Measurements from ENCODE around the gene ATOSA.

ATOSA gene

DNA sequence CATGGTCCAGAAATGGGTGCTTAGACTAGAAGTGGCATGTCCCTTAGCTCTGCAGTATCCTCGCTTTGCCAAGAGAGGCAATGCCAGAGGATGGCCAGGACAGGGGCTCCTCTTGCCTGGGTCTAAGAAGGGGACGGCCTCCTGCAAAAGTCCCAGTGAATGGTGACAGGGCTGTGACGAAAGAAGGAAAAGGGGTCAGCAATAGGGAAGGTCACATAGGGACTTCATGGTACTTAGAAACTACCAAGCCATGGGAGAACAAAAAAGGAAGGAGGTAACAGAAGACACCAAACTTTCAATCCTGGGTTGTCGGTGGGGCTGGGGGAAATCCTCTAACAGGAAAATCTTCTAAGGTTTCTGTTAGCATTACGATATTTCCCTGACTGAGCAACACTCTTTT lies 36.2 kb upstream of the ATOSA start:
- no peak overlapping the region for H3K9ac ChIP-seq (ENCODE audit: insufficient read length)
- H3K9me3 ChIP-seq (ENCODE audit: low read depth, low read length), result no peaks in the 10 kb centered on the region
- no peak for DNase-seq (ENCODE audit: low read depth, low spot score)
- H3K4me3 ChIP-seq, result no peak overlapping the region
- H3K27ac ChIP-seq, result no peak overlapping the region
- no peaks in the 10 kb centered on the region for H3K36me3 ChIP-seq (ENCODE audit: insufficient read depth, low read length)
- TF ChIP-seq POLR2AphosphoS5 (IDR thresholded peaks at IDR 0.05; ENCODE audit: borderline replicate concordance, low read depth, low read length), result no peak
- TF ChIP-seq FOXP2 (optimal IDR thresholded peaks at IDR 0.05; ENCODE audit: control extremely low read depth, extremely low read length, insufficient read depth), result no peak
- TF ChIP-seq EZH2 (IDR thresholded peaks at IDR 0.05), result no peak

- Histone ChIP-seq H3K4me3 (no peak overlapping the region), H3K27ac (no peak overlapping the region), H3K9me3 (ENCODE audit: low read depth, low read length) (no peaks in the 10 kb centered on the region), H3K36me3 (ENCODE audit: insufficient read depth, low read length) (no peaks in the 10 kb centered on the region), H3K9ac (ENCODE audit: insufficient read length) (no peak overlapping the region)
- DNase-seq (ENCODE audit: low read depth, low spot score), result no peak
- TF ChIP-seq FOXP2 (optimal IDR thresholded peaks at IDR 0.05; ENCODE audit: control extremely low read depth, extremely low read length, insufficient read depth) (no peak), EZH2 (IDR thresholded peaks at IDR 0.05) (no peak), POLR2AphosphoS5 (IDR thresholded peaks at IDR 0.05; ENCODE audit: borderline replicate concordance, low read depth, low read length) (no peak)
Measured at GRCh38 chr15:52714968-52715367, 35.8 kb upstream of the ATOSA start.

DNA sequence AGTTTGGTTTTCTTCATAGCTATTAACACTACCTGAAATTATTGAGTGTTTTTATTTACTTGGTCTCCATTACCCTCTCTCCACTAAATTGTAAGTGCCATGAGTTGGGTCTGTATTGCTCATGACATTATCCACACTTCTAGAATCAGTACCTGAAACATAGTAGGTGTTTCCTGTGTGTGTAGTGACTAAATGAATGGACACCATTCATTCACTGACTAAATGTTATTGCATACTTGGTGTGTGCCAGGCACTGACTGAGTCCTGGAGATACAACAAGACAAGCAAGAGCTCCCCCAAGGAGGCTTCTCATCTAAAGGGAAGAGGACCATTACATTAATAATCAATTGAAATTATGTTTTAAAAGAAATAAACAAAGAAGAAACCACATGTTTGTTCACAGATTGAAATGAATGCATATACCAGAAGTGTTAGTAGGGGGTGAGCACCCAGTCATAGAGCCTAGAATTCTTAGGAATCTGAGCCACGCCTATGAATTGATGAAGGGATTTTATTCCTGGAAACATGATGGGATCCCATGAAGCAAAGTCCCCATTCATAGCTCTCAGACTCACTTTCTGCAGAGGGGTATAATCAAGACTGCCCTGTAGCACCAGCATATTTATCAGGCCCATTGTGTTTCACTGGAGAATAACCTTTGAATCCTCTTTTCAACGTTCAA lies 31.7 kb upstream of the ATOSA start:
- Histone ChIP-seq H3K27ac (no peak overlapping the region), H3K9ac (ENCODE audit: insufficient read length) (no peak overlapping the region), H3K36me3 (ENCODE audit: insufficient read depth, low read length) (no peaks in the 10 kb centered on the region), H3K9me3 (ENCODE audit: low read depth, low read length) (no peaks in the 10 kb centered on the region), H3K4me3 (no peak overlapping the region)
- TF ChIP-seq FOXP2 (optimal IDR thresholded peaks at IDR 0.05; ENCODE audit: control extremely low read depth, extremely low read length, insufficient read depth), result no peak
- TF ChIP-seq EZH2 (IDR thresholded peaks at IDR 0.05), result no peak
- no peak for TF ChIP-seq POLR2AphosphoS5 (IDR thresholded peaks at IDR 0.05; ENCODE audit: borderline replicate concordance, low read depth, low read length)
- DNase-seq (ENCODE audit: low read depth, low spot score), result no peak

DNA sequence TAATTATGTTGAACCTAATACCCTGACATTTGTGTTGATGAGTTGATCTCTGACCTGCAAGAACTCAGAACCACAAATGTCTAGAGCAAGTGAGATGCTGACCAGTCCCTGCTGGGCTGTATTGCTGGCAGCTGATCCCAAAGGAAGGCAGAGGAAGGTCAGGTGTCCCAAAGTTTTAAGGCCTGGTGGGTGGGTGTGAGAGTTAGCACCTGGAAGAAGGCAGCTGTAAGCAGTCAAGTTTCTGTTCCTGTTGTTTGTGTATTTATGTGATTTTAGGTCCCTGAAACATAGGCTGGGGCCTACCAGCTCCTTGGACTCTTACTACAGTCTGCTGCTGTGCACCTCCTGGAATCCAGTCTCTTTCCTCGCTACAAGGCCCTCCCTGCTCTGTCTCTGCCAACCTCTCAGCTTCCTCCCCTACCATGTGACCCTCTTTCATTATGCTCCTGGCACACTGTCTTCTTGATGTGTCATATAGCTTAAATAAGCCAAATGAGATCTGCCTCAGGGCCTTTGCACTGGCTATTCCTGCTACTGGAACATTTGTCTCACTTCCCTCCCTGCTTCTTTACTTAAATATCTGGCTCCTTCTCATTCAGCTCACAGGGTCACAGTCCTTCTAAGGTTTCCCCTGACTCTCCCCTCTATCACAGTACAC lies 31.0 kb upstream of the ATOSA start:
- no peak for DNase-seq (ENCODE audit: low read depth, low spot score)
- Histone ChIP-seq H3K9me3 (ENCODE audit: low read depth, low read length) (no peaks in the 10 kb centered on the region), H3K9ac (ENCODE audit: insufficient read length) (no peak overlapping the region), H3K4me3 (no peak overlapping the region), H3K27ac (no peak overlapping the region), H3K36me3 (ENCODE audit: insufficient read depth, low read length) (no peaks in the 10 kb centered on the region)
- TF ChIP-seq EZH2 (IDR thresholded peaks at IDR 0.05) (no peak), FOXP2 (optimal IDR thresholded peaks at IDR 0.05; ENCODE audit: control extremely low read depth, extremely low read length, insufficient read depth) (no peak), POLR2AphosphoS5 (IDR thresholded peaks at IDR 0.05; ENCODE audit: borderline replicate concordance, low read depth, low read length) (no peak)

DNA sequence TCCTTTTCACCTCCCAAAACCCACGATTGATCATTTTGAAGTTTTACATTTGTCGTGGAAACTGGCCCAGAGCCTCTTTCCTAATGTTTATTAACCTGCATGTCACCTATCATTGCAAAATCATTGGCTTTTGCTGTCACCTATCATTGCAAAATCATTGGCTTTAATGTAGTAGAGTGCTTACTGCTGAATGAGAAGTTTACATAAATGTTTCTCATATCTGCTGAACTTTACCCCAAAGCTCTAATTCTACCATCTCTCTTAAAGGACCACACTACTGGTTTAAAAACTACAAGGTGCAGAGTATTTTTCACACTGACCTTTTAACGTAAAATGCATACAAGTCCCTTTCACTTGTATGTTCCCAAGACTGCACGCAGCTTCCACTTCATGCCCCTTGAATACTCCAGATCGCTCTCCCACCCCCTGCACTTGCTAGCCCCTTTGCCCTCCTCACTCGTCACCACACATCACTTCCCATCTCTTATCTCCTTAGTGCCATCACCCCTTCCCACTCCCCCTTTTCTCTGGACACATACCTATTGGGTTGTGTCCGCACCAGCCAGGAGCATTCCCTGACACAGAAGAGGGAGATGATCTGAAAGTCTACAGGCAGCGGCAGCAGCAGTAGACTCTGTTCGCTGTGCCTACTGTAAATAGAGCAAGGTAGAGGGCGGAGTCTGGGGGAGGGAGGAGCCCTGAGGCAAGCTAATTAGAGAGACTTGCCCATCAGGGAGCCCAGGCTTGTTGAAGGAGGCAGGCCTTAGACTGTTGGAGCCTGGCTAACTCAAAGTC lies 30.2 kb upstream of the ATOSA start:
- no peak for DNase-seq (ENCODE audit: low read depth, low spot score)
- no peak overlapping the region for H3K9ac ChIP-seq (ENCODE audit: insufficient read length)

DNA sequence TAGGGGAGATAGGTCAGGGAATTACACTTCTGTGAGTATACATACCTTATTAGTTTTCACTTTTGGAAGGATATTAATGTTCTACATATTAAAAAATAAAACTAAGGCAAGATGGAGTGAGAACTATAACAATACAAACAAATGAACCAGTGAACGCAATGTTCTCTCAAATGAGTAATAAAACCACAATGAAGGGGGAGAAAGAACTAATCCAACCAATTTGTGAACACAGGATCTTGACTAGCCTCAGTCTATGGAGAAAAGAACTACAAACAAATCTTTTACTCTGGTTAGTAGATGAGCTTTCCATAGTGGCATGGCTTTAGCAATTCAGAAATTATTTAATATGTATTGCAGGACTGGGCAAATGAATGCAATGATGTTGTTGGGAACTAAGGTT lies 26.9 kb upstream of the ATOSA start:
- Histone ChIP-seq H3K27ac (no peak overlapping the region), H3K9ac (ENCODE audit: insufficient read length) (no peak overlapping the region), H3K4me3 (no peak overlapping the region), H3K9me3 (ENCODE audit: low read depth, low read length) (no peaks in the 10 kb centered on the region), H3K36me3 (ENCODE audit: insufficient read depth, low read length) (no peaks in the 10 kb centered on the region)
- no peak for DNase-seq (ENCODE audit: low read depth, low spot score)
- TF ChIP-seq FOXP2 (optimal IDR thresholded peaks at IDR 0.05; ENCODE audit: control extremely low read depth, extremely low read length, insufficient read depth) (no peak), EZH2 (IDR thresholded peaks at IDR 0.05) (no peak), POLR2AphosphoS5 (IDR thresholded peaks at IDR 0.05; ENCODE audit: borderline replicate concordance, low read depth, low read length) (no peak)

More for the DNA sequence above, 30.2 kb upstream of the ATOSA start:
- Histone ChIP-seq H3K27ac (no peak overlapping the region), H3K4me3 (no peak overlapping the region), H3K9me3 (ENCODE audit: low read depth, low read length) (no peaks in the 10 kb centered on the region), H3K36me3 (ENCODE audit: insufficient read depth, low read length) (no peaks in the 10 kb centered on the region)
- TF ChIP-seq FOXP2 (optimal IDR thresholded peaks at IDR 0.05; ENCODE audit: control extremely low read depth, extremely low read length, insufficient read depth) (no peak), EZH2 (IDR thresholded peaks at IDR 0.05) (no peak), POLR2AphosphoS5 (IDR thresholded peaks at IDR 0.05; ENCODE audit: borderline replicate concordance, low read depth, low read length) (no peak)

- TF ChIP-seq FOXP2 (optimal IDR thresholded peaks at IDR 0.05; ENCODE audit: control extremely low read depth, extremely low read length, insufficient read depth) (no peak), POLR2AphosphoS5 (IDR thresholded peaks at IDR 0.05; ENCODE audit: borderline replicate concordance, low read depth, low read length) (no peak), EZH2 (IDR thresholded peaks at IDR 0.05) (no peak)
- H3K27ac ChIP-seq, result no peak overlapping the region
- no peaks in the 10 kb centered on the region for H3K9me3 ChIP-seq (ENCODE audit: low read depth, low read length)
- H3K4me3 ChIP-seq, result no peak overlapping the region
- no peaks in the 10 kb centered on the region for H3K36me3 ChIP-seq (ENCODE audit: insufficient read depth, low read length)
- no peak for DNase-seq (ENCODE audit: low read depth, low spot score)
- H3K9ac ChIP-seq (ENCODE audit: insufficient read length), result no peak overlapping the region
Measured at GRCh38 chr15:52702390-52702789, 23.2 kb upstream of the ATOSA start.

DNA sequence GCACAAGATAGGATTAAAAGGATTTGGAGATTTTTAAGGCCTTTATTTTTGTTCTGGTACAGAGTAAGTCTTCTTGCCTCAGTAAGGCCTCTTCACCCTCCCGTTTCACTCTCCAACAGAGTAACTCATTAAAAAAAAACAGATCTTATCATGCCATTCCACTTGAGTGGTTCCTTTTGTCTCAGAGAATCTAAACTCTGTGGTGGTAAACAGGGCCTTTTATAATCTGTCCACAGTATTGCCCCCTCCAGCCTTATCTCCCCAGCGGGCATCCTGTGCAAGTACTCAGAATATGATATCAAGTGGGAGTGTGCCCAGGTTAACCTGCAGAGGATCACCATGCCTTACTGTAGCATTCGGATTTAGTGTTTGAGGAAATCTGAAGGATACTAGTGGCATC lies 20.3 kb upstream of the ATOSA start:
- no peak overlapping the region for H3K4me3 ChIP-seq
- no peak overlapping the region for H3K9ac ChIP-seq (ENCODE audit: insufficient read length)
- H3K27ac ChIP-seq, result no peak overlapping the region
- H3K9me3 ChIP-seq (ENCODE audit: low read depth, low read length), result no peaks in the 10 kb centered on the region
- TF ChIP-seq EZH2 (IDR thresholded peaks at IDR 0.05) (no peak), FOXP2 (optimal IDR thresholded peaks at IDR 0.05; ENCODE audit: control extremely low read depth, extremely low read length, insufficient read depth) (no peak), POLR2AphosphoS5 (IDR thresholded peaks at IDR 0.05; ENCODE audit: borderline replicate concordance, low read depth, low read length) (no peak)
- DNase-seq (ENCODE audit: low read depth, low spot score), result no peak
- H3K36me3 ChIP-seq (ENCODE audit: insufficient read depth, low read length), result no peaks in the 10 kb centered on the region
